ENCODE data around the gene B3GNT4.

DNA sequence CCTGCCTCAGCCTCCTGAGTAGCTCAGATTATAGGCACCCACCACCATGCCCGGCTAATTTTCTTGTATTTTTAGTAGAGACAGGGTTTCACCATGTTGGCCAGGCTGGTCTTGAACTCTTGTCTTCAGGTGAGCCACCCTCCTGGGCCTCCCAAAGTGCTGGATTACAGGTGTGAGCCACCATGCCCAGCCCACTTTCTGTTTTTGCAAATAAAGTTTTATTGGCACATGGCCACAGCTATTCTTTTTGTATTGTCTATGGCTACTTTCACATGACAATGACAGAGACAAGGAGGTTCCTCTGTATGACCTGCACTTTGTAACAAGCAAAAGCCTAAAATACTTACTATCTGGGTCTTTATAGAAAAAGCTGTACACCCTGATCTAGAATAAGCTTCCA is 42.0 kb downstream of the B3GNT4 start:
- TF ChIP-seq, protein P1, sequence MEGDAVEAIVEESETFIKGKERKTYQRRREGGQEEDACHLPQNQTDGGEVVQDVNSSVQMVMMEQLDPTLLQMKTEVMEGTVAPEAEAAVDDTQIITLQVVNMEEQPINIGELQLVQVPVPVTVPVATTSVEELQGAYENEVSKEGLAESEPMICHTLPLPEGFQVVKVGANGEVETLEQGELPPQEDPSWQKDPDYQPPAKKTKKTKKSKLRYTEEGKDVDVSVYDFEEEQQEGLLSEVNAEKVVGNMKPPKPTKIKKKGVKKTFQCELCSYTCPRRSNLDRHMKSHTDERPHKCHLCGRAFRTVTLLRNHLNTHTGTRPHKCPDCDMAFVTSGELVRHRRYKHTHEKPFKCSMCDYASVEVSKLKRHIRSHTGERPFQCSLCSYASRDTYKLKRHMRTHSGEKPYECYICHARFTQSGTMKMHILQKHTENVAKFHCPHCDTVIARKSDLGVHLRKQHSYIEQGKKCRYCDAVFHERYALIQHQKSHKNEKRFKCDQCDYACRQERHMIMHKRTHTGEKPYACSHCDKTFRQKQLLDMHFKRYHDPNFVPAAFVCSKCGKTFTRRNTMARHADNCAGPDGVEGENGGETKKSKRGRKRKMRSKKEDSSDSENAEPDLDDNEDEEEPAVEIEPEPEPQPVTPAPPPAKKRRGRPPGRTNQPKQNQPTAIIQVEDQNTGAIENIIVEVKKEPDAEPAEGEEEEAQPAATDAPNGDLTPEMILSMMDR (IDR thresholded peaks at IDR 0.05; ENCODE audit: low read depth, low read length), result no peak
- TF ChIP-seq POLR2A (IDR thresholded peaks at IDR 0.05; ENCODE audit: extremely low read depth, insufficient read length), result no peak
- TF ChIP-seq, protein P2, sequence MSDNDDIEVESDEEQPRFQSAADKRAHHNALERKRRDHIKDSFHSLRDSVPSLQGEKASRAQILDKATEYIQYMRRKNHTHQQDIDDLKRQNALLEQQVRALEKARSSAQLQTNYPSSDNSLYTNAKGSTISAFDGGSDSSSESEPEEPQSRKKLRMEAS (IDR thresholded peaks at IDR 0.05; ENCODE audit: low read depth, low read length), result no peak
